Sigmoid colon (tissue), 7 donors: ENCODE results near the gene GSC2. TPM values are rescaled to one million over a fixed set of nuclear protein-coding genes. Genes with fewer than 3 reads are reported as not detected.

Experiments used
- DNase-seq: peaks from one replicate; pipeline ENCODE4 v3.0.0-alpha.2; 2019
- H3K27ac ChIP-seq, 4 donors: fragments of 200-600 bp; sonication (generic); one replicate each; pipeline ENCODE4 v1.5.1; 2016 to 2019; ENCODE audit warnings: mild to moderate bottlenecking in 1 of 4
- H3K27me3 ChIP-seq, 3 donors: fragments of 200-600 bp; sonication (generic); one replicate each; pipeline ENCODE4 v1.5.1; 2019; ENCODE audit warnings: mild to moderate bottlenecking in 1 of 3
- H3K36me3 ChIP-seq, 4 donors: fragments of 200-600 bp; sonication (generic); one replicate each; pipeline ENCODE4 v1.5.1; 2016 to 2019
- H3K4me1 ChIP-seq, 4 donors: fragments of 200-600 bp; sonication (generic); one replicate each; pipeline ENCODE4 v1.5.1; 2017 to 2019
- H3K4me3 ChIP-seq, 4 donors: fragments of 200-600 bp; sonication (generic); one replicate each; pipeline ENCODE4 v1.5.1; 2017 to 2019; ENCODE audit warnings: mild to moderate bottlenecking in 2 of 4, moderate library complexity in 1 of 4
- H3K9me3 ChIP-seq, 4 donors: fragments of 200-600 bp in 3 of 4; sonication (generic) in 3 of 4; one replicate each; pipeline versions ENCODE4 v1.5.1 to v1.6.1; 2013 to 2019
- EP300 ChIP-seq, 4 donors: sonication (generic); formaldehyde crosslinking; IDR thresholded peaks; one replicate each; pipeline ENCODE4 v1.6.1; 2017; ENCODE audit warnings: antibody characterized with exemption in 4 of 4
- POLR2A ChIP-seq, 2 donors: fragments of 450-650 bp; IDR thresholded peaks; one replicate each; pipeline ENCODE4 v1.6.1; 2016; ENCODE audit warnings: antibody characterized with exemption in 2 of 2, mild to moderate bottlenecking in 2 of 2, moderate library complexity in 2 of 2
- POLR2AphosphoS5 ChIP-seq, 4 donors: sonication (generic); formaldehyde crosslinking; IDR thresholded peaks; one replicate each; pipeline ENCODE4 v1.6.1; 2017; ENCODE audit warnings: antibody characterized with exemption in 4 of 4
- WGBS, 2 donors: extraction: QIAGEN DNeasy Blood & Tissue Kit; methylation state at CpG; one replicate each; pipeline ENCODE4 v1.1.7; 2013; 5-methylcytosine and 5-hydroxymethylcytosine counted together
- intact Hi-C: fragments of 100-400 bp; cut with DNase I; formaldehyde crosslinking; loops from one replicate; pipeline ENCODE4 v1.15.1; 2023
- polyA plus RNA-seq, 3 donors: library from polyadenylated mRNA; stranded (reverse); fragments of 200-250 nt; gene quantifications; one replicate each; pipeline ENCODE4 v1.2.3, GENCODE V29; 2013
- total RNA-seq, 4 donors: library from RNA; depleted of rRNA; stranded (reverse); fragments of >200 nt; gene quantifications; one replicate each; pipeline ENCODE4 v1.1.0, GENCODE V29; 2016
- TF ChIP-seq, protein P1 (sequence below), 4 experiments: fragments of 450-650 bp in 3 of 4; fragments of 200-600 bp in 1 of 4; IDR thresholded peaks; one replicate each; pipeline ENCODE4 v1.5.1; 2016 to 2019; ENCODE audit warnings: antibody characterized with exemption in 4 of 4, mild to moderate bottlenecking in 3 of 4, moderate library complexity in 2 of 4
- donor health status: healthy with polysubstance abuse.
- donor health status: Bipolar disorder and iron deficiency.
- donor health status: healthy.

Gene GSC2
- total and polyA plus RNA-seq, 7 donors: not detected

DNA sequence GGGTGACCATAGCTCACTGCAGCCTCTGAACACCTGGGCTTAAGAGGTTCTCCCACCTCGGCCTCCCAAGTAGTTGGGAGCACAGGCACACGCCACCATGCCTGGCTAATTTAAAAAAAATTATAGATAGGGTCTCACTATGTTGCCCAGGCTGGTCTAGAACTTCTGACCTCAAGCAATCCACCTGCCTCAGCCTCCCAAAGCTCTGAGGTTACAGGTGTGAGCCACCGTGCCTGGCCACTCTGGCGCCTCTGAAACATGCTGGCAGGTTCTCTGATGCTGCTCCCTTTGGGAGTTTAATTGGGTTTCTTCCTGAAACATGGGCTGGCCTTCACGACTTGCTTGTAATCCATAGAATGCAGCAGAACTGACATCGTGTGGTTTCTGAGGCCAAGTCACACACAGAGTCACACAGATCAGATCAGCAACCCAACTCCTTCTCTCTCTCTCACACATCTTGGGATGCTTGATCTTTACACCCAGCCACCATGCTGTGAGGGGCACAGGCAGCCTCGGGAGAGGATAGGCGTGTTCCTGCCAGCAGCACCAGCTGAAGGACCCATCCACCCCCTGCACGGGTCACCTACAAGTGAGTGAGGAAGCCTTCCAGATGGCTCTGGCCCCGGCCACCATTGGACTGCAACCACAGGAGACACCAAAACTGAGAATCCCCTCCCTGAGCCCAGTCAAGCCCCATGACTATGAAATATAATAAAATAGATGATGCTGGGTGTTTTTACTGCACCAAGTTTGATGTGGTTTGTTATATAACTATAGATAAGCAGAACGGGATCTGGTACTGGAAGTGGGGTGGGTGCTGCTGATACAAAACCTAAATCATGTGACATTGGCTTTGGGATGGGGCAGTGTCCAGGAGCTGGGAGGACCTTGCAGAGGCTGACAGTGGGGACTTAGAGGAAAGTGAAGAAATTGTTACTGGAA is 3.1 kb upstream of the GSC2 start:
- Histone ChIP-seq H3K9me3 (no peaks in the 10 kb centered on the region), H3K36me3 (no peaks in the 10 kb centered on the region), H3K4me1 (peaks cover 0 to 14% (median 10%) of the 10 kb centered on the region in 4 donors), H3K27me3 (peaks cover 25 to 69% (median 50%) of the 10 kb centered on the region in 3 donors), H3K27ac (no peak overlapping the region), H3K4me3 (no peak overlapping the region)
- no peak for DNase-seq
- 53 to 63% methylated on average over 11 of the region's 11 CpGs for WGBS, 2 donors
- intact Hi-C loops: no loop called here
- no peak for TF ChIP-seq EP300 (IDR thresholded peaks at IDR 0.05)

DNA sequence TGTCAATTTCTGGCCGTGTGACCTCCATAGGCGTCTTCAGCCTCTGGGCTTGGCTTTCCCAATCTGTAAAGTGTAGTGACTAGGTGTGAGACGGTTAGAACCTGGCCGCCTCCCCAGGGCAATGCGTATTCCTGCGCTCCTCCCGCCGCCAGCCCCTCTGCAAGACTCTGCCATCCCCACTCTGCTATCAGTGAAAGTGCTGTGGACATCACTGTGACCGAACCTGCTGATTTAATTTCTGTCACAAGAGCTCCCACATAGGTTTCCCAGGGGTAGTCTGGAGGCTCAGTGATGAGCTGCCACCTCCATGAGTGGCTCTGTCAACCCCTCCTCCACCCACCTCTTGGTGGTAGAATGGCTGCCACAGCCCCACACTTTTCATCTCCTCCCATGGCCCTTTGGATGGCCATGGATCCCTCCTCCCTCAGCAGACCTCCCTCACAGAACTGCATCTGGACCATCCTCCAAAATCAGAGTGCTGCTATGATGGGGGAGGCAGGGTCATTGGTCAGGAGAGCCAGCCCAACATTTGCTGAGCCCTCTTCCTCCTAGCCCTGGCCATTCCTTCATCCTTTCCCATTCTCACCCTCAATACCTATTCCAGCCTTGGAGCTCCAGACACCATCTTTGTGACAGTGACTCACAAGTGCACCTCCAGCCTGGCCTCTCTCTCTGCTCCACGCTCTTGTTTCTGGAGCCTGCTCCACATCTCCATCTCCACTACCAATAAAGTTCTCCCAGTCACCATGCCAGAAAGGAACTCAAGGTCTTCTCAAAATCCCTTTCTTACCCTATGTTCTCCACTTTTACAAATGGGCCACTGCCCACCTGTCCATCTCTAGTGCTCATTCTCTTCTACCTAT is 1.5 kb upstream of the GSC2 start:
- peaks cover 0 to 14% (median 10%) of the 10 kb centered on the region in 4 donors for H3K4me1 ChIP-seq
- no peak overlapping the region for H3K4me3 ChIP-seq
- no peak for TF ChIP-seq POLR2AphosphoS5 (IDR thresholded peaks at IDR 0.05)
- TF ChIP-seq, protein P1, sequence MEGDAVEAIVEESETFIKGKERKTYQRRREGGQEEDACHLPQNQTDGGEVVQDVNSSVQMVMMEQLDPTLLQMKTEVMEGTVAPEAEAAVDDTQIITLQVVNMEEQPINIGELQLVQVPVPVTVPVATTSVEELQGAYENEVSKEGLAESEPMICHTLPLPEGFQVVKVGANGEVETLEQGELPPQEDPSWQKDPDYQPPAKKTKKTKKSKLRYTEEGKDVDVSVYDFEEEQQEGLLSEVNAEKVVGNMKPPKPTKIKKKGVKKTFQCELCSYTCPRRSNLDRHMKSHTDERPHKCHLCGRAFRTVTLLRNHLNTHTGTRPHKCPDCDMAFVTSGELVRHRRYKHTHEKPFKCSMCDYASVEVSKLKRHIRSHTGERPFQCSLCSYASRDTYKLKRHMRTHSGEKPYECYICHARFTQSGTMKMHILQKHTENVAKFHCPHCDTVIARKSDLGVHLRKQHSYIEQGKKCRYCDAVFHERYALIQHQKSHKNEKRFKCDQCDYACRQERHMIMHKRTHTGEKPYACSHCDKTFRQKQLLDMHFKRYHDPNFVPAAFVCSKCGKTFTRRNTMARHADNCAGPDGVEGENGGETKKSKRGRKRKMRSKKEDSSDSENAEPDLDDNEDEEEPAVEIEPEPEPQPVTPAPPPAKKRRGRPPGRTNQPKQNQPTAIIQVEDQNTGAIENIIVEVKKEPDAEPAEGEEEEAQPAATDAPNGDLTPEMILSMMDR (IDR thresholded peaks at IDR 0.05): no peak
- TF ChIP-seq EP300 (IDR thresholded peaks at IDR 0.05): no peak
- TF ChIP-seq POLR2A (IDR thresholded peaks at IDR 0.05): no peak
- intact Hi-C loops: no loop called here
- no peak overlapping the region for H3K27ac ChIP-seq
- 54 to 55% methylated on average over 10 of the region's 10 CpGs for WGBS, 2 donors
- no peak for DNase-seq
- no peaks in the 10 kb centered on the region for H3K9me3 ChIP-seq
- H3K27me3 ChIP-seq: peaks cover 25 to 75% (median 50%) of the 10 kb centered on the region in 3 donors
- no peaks in the 10 kb centered on the region for H3K36me3 ChIP-seq

DNA sequence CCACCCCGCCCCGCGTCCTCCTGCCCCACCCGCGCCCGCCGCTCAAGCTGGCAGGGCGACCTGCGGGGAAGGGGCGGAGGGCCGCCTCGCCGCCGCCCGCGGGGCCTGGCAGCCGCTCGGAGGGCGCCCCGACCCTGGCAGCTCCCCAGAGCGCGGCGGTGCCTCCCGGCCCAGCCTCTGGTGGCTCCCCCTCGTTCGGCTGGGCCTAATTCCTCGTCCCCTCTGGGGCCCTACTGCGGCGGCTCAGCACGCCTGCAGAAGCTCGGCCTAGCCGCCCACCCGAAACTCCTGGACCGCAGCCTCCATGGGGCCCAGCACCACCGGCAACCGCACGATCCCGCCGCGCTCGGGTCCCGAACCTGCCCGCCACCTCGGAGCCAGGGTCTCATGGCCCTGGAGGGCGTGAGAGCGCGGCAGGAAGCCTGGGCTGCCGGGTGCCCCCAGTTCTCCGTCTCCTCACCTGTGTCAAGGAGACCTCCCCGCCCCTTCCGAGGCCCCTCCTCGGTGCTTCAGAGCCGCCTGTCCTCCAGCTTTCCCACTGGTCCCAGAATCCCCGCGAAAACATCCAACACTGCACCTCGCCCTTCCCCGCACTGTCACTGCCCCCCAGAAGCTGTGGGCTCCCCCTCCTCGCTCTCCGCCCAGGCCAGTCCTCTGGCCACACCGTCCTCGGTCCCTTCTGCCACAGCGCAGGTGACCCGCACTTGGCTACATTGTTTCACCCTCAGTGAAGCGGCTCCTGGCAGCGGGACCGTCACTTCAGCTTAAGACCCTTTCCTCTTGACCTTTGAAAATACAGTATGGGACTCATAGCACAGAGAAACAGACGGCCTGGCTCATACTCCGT is 613 bp upstream of the GSC2 start:
- no peaks in the 10 kb centered on the region for H3K36me3 ChIP-seq
- no peaks in the 10 kb centered on the region for H3K9me3 ChIP-seq
- DNase-seq: no peak
- peaks cover 0 to 14% (median 10%) of the 10 kb centered on the region in 4 donors for H3K4me1 ChIP-seq
- TF ChIP-seq POLR2A (IDR thresholded peaks at IDR 0.05) (no peak), POLR2AphosphoS5 (IDR thresholded peaks at IDR 0.05) (no peak), EP300 (IDR thresholded peaks at IDR 0.05) (no peak)
- TF ChIP-seq, protein P1 (IDR thresholded peaks at IDR 0.05): no peak
- WGBS, 2 donors: 10 to 17% methylated on average over 68 of the region's 68 CpGs
- H3K27me3 ChIP-seq: peaks cover 25 to 75% (median 50%) of the 10 kb centered on the region in 3 donors
- intact Hi-C loops: no loop called here
- H3K27ac ChIP-seq: no peak overlapping the region
- H3K4me3 ChIP-seq: no peak overlapping the region

DNA sequence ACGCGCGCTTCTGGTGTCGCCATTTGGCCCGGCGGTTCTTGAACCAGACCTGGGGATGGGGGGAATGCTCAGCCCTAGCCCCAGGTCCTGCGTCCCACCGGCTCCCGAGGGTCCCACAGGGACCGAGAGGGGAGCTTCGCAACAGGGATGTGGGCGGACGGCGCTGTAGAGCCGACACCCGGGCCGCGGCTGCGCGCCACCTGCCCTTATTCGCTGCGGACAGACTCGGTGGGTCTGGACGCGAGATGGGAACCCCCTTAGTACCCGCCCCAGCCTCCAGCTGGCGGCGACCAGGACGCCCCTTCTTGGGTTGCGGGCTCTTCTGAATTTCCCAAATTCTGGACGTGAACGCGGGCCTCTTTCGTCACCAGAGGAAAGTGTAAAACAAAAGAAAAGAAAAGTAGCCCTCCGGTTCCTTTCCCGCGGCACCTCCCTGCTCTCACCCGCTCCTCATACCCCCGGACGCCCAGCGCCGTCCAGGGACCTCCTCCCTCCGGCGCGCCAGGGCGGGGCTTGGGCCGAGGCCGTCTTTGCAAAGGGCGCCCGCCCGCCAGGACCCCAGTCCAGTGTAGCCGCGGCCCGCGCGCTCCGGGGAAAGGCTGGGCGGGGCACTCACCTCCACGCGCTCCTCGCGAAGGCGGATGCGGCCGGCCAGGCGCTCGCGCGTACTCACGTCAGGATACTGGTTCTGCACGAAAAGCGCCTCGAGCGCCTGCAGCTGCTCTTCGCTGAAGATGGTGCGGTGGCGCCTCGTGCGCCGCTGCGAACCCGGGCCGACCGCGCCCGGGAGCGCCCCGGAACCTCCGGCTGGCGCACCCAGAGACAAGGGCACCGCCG is 827 bp downstream of the GSC2 start:
- 4 to 6% methylated on average over 92 of the region's 92 CpGs for WGBS, 2 donors
- H3K27ac ChIP-seq: no peak overlapping the region
- H3K27me3 ChIP-seq: peaks cover 25 to 66% (median 50%) of the 10 kb centered on the region in 3 donors
- peaks cover 0 to 14% (median 10%) of the 10 kb centered on the region in 4 donors for H3K4me1 ChIP-seq
- no peaks in the 10 kb centered on the region for H3K36me3 ChIP-seq
- H3K4me3 ChIP-seq: peak overlapping the region in 3 of 4 donors; percentile 5 to 30 (median 29)
- intact Hi-C loops: loop anchor here (10.0 kb wide), 1 partner anchor 146 kb away; the partner anchor contains the start of gene CLTCL1
- no peak for DNase-seq
- no peaks in the 10 kb centered on the region for H3K9me3 ChIP-seq
- TF ChIP-seq, protein P1 (IDR thresholded peaks at IDR 0.05): no peak
- TF ChIP-seq POLR2A (IDR thresholded peaks at IDR 0.05) (no peak), POLR2AphosphoS5 (IDR thresholded peaks at IDR 0.05) (no peak), EP300 (IDR thresholded peaks at IDR 0.05) (no peak)
